BLaER1 (cell line): ENCODE measurements around the gene MDK.
A peak's percentile ranks its signal among the peaks of the same experiment; 100 is the strongest.

Experiments used
- H3K27ac ChIP-seq: shearing (Covaris generic); formaldehyde crosslinking; 2 replicates; pipeline ENCODE4 v1.8.1; 2022
- H3K27me3 ChIP-seq: shearing (Covaris generic); formaldehyde crosslinking; 2 replicates; pipeline ENCODE4 v1.8.1; 2022
- H3K36me3 ChIP-seq: shearing (Covaris generic); formaldehyde crosslinking; 2 replicates; pipeline ENCODE4 v1.8.1; 2022
- H3K4me1 ChIP-seq: shearing (Covaris generic); formaldehyde crosslinking; 2 replicates; pipeline ENCODE4 v1.8.1; 2022
- H3K4me2 ChIP-seq: shearing (Covaris generic); formaldehyde crosslinking; 2 replicates; pipeline ENCODE4 v1.8.1; 2022
- H3K4me3 ChIP-seq: shearing (Covaris generic); formaldehyde crosslinking; 2 replicates; pipeline ENCODE4 v1.8.1; 2022
- H3K9ac ChIP-seq: shearing (Covaris generic); formaldehyde crosslinking; 2 replicates; pipeline ENCODE4 v1.8.1; 2022
- H3K9me3 ChIP-seq: shearing (Covaris generic); formaldehyde crosslinking; 2 replicates; pipeline ENCODE4 v1.8.1; 2022
- H4K20me1 ChIP-seq: shearing (Covaris generic); formaldehyde crosslinking; 2 replicates; pipeline ENCODE4 v1.8.1; 2022
- Cebpa-rat ChIP-seq: shearing (Covaris generic); IDR thresholded peaks from 2 replicates; pipeline ENCODE4 v1.8.1; 2022

The MDK gene

DNA sequence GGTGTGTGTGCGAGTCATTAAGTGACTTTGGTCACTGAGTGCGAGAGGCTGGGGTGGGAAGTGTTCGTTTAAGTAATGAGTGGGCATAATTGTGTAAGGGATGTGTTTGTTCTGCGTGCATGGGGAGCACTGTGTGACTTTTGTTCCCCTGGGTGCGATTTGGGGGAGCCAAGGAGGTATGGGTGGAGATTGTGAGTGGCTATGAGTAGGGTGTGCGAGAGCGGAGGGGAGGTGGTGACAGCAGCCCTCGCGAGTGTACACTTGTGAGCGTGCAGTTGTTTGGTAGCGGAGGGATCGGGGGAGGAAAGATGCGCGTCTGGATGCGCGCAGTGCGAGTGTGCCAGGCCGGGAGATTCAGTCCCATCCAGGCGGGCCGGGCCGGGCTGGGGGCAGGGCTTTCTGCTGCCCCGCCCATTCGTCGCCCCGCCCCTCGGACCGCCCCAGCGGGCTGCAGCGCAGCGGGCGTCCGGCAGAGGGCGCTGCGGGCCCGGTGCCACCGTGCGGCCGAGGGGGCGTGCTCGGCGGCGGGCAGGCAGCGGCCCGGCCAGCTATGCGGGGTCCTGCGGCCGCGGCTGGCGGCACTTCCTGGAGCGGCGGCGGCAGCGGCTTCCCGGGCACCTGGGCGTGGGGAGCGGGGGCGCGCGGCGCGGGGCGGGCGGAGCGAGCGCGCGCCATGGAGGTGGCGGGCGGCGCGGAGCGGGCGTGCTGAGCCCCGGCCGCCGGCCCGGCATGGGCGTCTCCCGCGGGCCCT, 34.4 kb upstream of the MDK start, which contains the start of gene DGKZ:
Gene DGKZ (plus strand): TSS at position 578 of the 751 bp plus-strand sequence. CDS start 197 bp downstream, outside the sequence.
- H3K9ac ChIP-seq = peak within 1 kb of the TSS; percentile 94
- peaks cover 9% of the 10 kb centered on the region; the same call in 1 of the 2 replicates for H3K27me3 ChIP-seq
- peaks cover 44% of the 10 kb centered on the region for H4K20me1 ChIP-seq
- H3K4me2 ChIP-seq = peak within 1 kb of the TSS; percentile 99
- no peak for TF ChIP-seq Cebpa-rat
- no peaks in the 10 kb centered on the region for H3K9me3 ChIP-seq
- peak within 1 kb of the TSS; percentile 94 for H3K27ac ChIP-seq
- peak within 1 kb of the TSS; percentile 96 for H3K4me3 ChIP-seq
- H3K4me1 ChIP-seq = peaks cover 82% of the 10 kb centered on the region
- H3K36me3 ChIP-seq = peaks cover 16% of the 10 kb centered on the region

DNA sequence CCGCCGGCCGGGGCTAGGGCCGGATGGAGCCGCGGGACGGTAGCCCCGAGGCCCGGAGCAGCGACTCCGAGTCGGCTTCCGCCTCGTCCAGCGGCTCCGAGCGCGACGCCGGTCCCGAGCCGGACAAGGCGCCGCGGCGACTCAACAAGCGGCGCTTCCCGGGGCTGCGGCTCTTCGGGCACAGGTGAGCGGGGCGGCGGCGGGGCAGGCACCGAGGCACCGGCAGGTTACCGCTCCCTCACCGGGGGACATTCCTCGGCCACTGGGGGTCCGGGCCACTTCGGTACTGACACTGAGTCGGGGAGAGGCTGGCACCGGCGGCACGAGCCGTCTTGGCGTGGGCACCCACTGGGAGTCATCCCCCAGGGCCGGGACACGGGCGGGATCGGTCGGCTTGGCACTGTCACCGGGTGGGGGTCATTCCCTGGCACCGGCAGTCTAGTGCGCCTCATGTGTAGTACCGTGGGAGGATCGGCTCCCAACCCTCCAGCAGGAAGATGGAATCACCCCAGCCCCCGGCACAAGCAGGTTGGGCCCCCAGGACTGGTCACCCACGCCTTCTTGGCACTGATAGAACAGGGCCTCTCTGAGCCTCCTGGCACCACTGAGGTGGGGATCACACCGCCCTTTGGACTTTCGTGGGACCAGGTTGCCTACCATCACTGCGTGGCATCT, 33.7 kb upstream of the MDK start:
- peak overlapping the region; percentile 94 for H3K27ac ChIP-seq
- peaks cover 19% of the 10 kb centered on the region for H3K36me3 ChIP-seq
- peaks cover 51% of the 10 kb centered on the region for H4K20me1 ChIP-seq
- H3K27me3 ChIP-seq = peaks cover 9% of the 10 kb centered on the region; the same call in 1 of the 2 replicates
- peak overlapping the region; percentile 99 for H3K4me2 ChIP-seq
- H3K9me3 ChIP-seq = no peaks in the 10 kb centered on the region
- peaks cover 82% of the 10 kb centered on the region for H3K4me1 ChIP-seq
- H3K9ac ChIP-seq = peak overlapping the region; percentile 94
- H3K4me3 ChIP-seq = peak overlapping the region; percentile 96
- TF ChIP-seq Cebpa-rat = no peak

DNA sequence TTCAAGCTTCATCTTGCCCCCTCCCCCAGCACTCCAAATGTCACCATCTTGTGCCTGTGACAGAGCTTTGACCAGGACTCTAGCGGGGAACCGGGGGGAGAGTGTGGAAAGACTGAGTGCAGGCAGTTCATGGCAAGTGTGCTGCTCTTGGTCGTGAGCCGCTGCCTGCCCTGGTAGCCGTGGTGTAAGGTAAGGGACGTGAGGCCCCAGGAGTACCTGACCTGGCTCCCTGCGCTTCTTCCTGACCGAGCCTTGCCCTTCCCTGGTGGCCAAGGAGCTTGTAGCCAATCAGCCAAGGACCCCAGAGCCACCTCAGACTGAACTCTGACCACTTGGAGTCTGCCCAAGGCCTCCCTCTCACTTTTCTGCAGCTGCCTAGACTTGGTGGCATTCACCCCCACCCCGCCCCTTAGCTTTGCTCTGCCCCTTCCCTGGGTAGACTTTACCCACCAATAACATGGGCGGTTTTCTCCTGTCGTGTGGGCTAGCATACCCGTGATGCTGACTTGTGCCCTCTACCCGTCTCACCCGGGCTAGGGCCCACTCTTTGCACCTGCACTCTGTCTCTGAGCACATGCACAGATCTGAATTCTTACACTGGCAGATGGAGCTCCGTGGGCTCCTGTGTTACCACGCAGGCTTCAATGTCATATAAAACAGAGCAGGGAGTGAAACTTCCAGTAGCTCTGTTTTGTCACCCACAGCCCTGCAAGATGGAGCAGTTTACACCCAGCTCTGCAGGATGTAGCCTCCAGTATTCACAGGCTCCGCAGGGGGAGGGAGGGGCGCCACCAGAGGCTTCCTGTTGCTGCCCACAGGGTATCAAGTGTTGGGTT, 32.7 kb upstream of the MDK start:
- peaks cover 29% of the 10 kb centered on the region for H3K36me3 ChIP-seq
- peaks cover 9% of the 10 kb centered on the region; the same call in 1 of the 2 replicates for H3K27me3 ChIP-seq
- peak overlapping the region; percentile 99 for H3K4me2 ChIP-seq
- peak overlapping the region; percentile 94 for H3K27ac ChIP-seq
- peak overlapping the region; percentile 96 for H3K4me3 ChIP-seq
- no peaks in the 10 kb centered on the region for H3K9me3 ChIP-seq
- peak overlapping the region; percentile 94 for H3K9ac ChIP-seq
- peaks cover 61% of the 10 kb centered on the region for H4K20me1 ChIP-seq
- H3K4me1 ChIP-seq = peaks cover 83% of the 10 kb centered on the region
- no peak for TF ChIP-seq Cebpa-rat

DNA sequence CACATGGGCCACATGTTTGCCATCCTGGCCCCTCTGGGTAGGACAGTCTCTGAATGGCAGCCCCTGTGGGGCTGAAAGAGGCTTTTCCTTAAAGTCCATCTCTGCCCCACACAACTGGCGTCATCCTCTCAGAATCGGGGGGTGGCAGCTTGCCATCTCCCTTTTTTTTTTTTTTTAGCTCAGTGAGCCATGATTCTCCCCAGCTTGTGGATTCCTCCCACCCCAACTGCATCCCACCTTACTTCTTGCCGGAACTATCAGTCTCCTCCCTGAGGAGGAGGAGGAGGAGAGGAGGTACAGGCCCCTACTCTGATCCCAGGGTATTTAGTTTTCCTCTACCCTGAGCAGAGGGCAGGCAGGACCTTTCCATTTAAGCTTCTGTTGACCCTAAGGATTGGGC, 30.8 kb upstream of the MDK start:
- H3K9ac ChIP-seq = peak overlapping the region; percentile 63; the same call in 1 of the 2 replicates
- no peak for TF ChIP-seq Cebpa-rat
- peaks cover 82% of the 10 kb centered on the region for H3K4me1 ChIP-seq
- peaks cover 8% of the 10 kb centered on the region; the same call in 1 of the 2 replicates for H3K27me3 ChIP-seq
- H4K20me1 ChIP-seq = peaks cover 78% of the 10 kb centered on the region
- peak overlapping the region; percentile 79 for H3K4me2 ChIP-seq
- H3K36me3 ChIP-seq = peaks cover 37% of the 10 kb centered on the region
- H3K9me3 ChIP-seq = no peaks in the 10 kb centered on the region
- peak overlapping the region; percentile 68; the same call in 1 of the 2 replicates for H3K27ac ChIP-seq
- H3K4me3 ChIP-seq = no peak overlapping the region

DNA sequence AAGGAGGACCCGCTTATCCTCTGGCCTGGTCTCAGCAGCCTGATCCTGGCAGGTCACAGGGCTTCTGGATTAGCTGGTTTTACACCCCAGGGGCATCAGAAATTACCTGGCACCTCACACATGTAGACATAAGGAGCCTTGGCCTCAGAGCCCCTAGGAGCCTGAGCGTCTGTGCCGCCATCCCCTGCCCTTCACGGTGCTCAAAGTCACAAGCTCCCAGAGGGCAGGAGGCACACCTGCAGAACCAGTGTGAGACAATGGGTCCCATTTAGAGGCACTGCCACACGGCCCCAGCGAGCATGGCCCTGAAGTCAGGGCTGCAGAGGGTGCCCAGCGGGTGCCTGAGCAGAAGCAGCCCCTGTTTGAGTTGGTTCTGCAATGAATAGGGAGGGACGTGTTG, 30.3 kb upstream of the MDK start:
- no peak overlapping the region; the same call in 1 of the 2 replicates for H3K4me3 ChIP-seq
- peak overlapping the region; percentile 63 for H3K9ac ChIP-seq
- H3K27me3 ChIP-seq = peaks cover 4% of the 10 kb centered on the region; the same call in 1 of the 2 replicates
- H3K4me2 ChIP-seq = peak overlapping the region; percentile 79
- H3K4me1 ChIP-seq = peaks cover 78% of the 10 kb centered on the region
- H3K27ac ChIP-seq = peak overlapping the region; percentile 68
- TF ChIP-seq Cebpa-rat = no peak
- peaks cover 41% of the 10 kb centered on the region for H3K36me3 ChIP-seq
- H3K9me3 ChIP-seq = no peaks in the 10 kb centered on the region
- H4K20me1 ChIP-seq = peaks cover 82% of the 10 kb centered on the region

DNA sequence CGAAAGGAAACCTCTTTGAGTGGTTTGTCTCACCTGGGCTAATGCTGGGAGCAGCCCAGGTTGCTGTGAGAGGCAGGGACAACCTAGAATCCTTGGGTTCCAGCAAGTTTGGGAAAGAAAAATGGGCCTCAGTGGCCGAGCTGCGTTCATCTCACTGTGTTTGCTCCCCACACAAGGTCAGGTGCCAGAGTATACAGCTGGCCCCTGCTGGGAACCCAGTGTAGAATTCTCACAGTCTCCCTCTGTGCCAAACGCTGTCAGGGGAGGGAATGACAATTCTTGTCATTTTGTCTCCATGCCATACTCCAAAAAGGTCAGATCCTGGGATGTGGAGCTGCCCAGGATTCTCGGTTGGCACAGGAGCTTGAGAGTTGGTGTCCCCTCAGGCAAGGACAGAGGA, 29.9 kb upstream of the MDK start:
- H3K4me1 ChIP-seq = peaks cover 78% of the 10 kb centered on the region
- H3K36me3 ChIP-seq = peaks cover 46% of the 10 kb centered on the region
- H3K27me3 ChIP-seq = no peaks in the 10 kb centered on the region
- peak overlapping the region; percentile 68 for H3K27ac ChIP-seq
- H3K4me3 ChIP-seq = no peak overlapping the region; the same call in 1 of the 2 replicates
- no peak for TF ChIP-seq Cebpa-rat
- H3K4me2 ChIP-seq = peak overlapping the region; percentile 79
- H3K9me3 ChIP-seq = no peaks in the 10 kb centered on the region
- H4K20me1 ChIP-seq = peaks cover 87% of the 10 kb centered on the region
- H3K9ac ChIP-seq = peak overlapping the region; percentile 63

DNA sequence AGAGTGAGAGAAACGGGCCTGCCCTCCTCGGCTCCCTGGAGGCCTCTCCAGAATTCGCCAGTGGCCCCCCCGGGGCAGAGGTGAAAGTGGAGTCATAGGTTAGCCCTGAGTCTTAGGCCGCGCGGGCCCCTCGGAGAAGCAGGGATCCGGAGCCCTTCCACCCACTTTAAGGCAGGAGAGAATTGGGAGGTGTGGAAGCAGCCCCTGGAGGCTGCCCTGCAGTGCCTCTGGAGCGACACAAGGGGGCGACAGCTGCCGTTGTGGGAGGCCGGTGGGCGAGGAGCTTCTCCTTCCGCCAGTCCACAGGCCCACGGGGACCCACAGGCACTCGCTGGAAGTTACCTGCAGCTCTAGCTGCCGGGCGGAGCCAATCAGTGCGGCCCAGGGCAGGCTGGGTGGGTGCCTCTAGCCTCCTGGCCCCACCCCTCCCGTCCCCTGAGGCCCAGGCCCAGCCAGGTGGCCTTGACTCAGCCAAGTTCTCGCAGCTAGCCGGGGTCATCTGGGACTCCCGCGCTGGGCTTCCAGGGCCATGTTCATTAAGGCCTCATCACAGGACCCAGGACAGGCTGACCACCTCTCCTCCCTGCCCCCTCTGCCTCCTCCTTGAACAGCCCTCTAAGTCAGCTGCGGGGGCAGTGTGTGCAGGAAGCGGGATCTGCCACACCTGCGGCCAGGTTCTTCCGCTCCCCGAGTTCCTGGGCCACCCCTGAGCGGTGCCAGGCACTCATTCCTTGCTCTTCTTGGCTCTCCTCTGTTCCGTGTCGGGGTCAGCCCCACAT, 29.2 kb upstream of the MDK start:
- Histone ChIP-seq H3K4me2 (peak overlapping the region; percentile 79), H3K27me3 (no peaks in the 10 kb centered on the region), H3K9ac (peak overlapping the region; percentile 63), H3K4me3 (no peak overlapping the region; the same call in 1 of the 2 replicates), H4K20me1 (peaks cover 92% of the 10 kb centered on the region), H3K4me1 (peaks cover 80% of the 10 kb centered on the region), H3K9me3 (no peaks in the 10 kb centered on the region), H3K27ac (peak overlapping the region; percentile 68), H3K36me3 (peaks cover 47% of the 10 kb centered on the region)
- TF ChIP-seq Cebpa-rat = no peak

DNA sequence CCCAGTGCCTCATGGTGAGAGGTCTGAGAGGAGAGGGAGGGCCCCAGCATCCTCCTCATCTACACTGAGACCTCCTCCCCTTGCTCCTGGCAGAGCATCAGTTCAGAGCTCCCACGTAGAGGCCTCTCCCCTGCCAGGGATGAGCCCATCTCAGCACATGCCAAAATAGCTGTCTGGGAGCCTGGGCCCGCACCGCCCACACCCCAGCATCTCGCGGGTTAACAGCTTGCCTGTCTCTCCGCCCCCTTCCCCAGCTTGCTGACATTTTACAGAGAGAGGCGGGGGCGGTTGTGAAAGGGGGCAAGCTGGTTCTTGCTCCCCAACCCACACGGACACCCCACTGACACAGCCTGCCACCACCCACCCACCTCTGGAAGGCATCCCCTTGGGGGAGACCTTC, 27.8 kb upstream of the MDK start:
- H3K4me3 ChIP-seq = no peak overlapping the region
- peaks cover 52% of the 10 kb centered on the region for H3K36me3 ChIP-seq
- H3K27ac ChIP-seq = peak overlapping the region; percentile 56
- peak overlapping the region; percentile 79 for H3K4me2 ChIP-seq
- no peak for TF ChIP-seq Cebpa-rat
- H4K20me1 ChIP-seq = peaks cover 85% of the 10 kb centered on the region
- H3K9ac ChIP-seq = peak overlapping the region; percentile 63
- H3K4me1 ChIP-seq = peaks cover 77% of the 10 kb centered on the region
- H3K27me3 ChIP-seq = no peaks in the 10 kb centered on the region
- H3K9me3 ChIP-seq = no peaks in the 10 kb centered on the region
